Osteoblast (primary cell): ENCODE results near the gene PSD2. TPM values are rescaled to one million over a fixed set of nuclear protein-coding genes. Genes with fewer than 3 reads are reported as not detected.

Source experiments
- DNase-seq: peaks from one replicate; pipeline ENCODE4 v3.0.0; 2011; ENCODE audit warnings: low spot score, mixed read lengths; ENCODE audit not compliant: insufficient read length; ENCODE audit errors: missing footprints
- H2AFZ ChIP-seq: 2 replicates; pipeline ENCODE4 v1.6.0; 2011; ENCODE audit warnings: mild to moderate bottlenecking, low read length
- H3K27ac ChIP-seq: 2 replicates; pipeline ENCODE4 v1.5.1; 2011; ENCODE audit warnings: mild to moderate bottlenecking, low read depth, low read length, moderate library complexity
- H3K27me3 ChIP-seq: 2 replicates; pipeline ENCODE4 v1.6.0; 2012; ENCODE audit warnings: mild to moderate bottlenecking, control low read depth, inconsistent platforms, low read length, moderate library complexity; ENCODE audit not compliant: insufficient read depth
- H3K36me3 ChIP-seq: 2 replicates; pipeline ENCODE4 v1.5.1; 2011; ENCODE audit warnings: mild to moderate bottlenecking, low read length, control low read depth, moderate library complexity; ENCODE audit not compliant: insufficient read depth
- H3K4me1 ChIP-seq: 2 replicates; pipeline ENCODE4 v1.5.1; 2011; ENCODE audit warnings: mild to moderate bottlenecking, low read length, control low read depth, moderate library complexity; ENCODE audit not compliant: insufficient read depth
- H3K4me2 ChIP-seq: 2 replicates; pipeline ENCODE4 v1.6.0; 2011; ENCODE audit warnings: mild to moderate bottlenecking, low read length; ENCODE audit not compliant: insufficient read depth
- H3K4me3 ChIP-seq: fragments of 200-600 bp; sonication (generic); 3 replicates; pipeline ENCODE4 v1.5.1; 2012; ENCODE audit warnings: mild to moderate bottlenecking, low read length, inconsistent platforms; ENCODE audit not compliant: insufficient read depth
- H3K79me2 ChIP-seq: 2 replicates; pipeline ENCODE4 v1.6.0; 2012; ENCODE audit warnings: mild to moderate bottlenecking, low read length, control low read depth, inconsistent platforms; ENCODE audit not compliant: insufficient read depth
- H3K9me3 ChIP-seq: 2 replicates; pipeline ENCODE4 v1.5.1; 2011; ENCODE audit warnings: low read depth, low read length, control low read depth
- H4K20me1 ChIP-seq: 2 replicates; pipeline ENCODE4 v1.6.0; 2012; ENCODE audit warnings: mild to moderate bottlenecking, low read length, control low read depth; ENCODE audit not compliant: insufficient read depth
- CTCF ChIP-seq: IDR thresholded peaks from 2 replicates; pipeline ENCODE4 v1.5.1; 2011; ENCODE audit warnings: mild to moderate bottlenecking, low read depth, low read length, moderate library complexity; ENCODE audit errors: extremely low read depth
- total RNA-seq: library from RNA; depleted of rRNA; stranded (reverse); fragments of >200 nt; gene quantifications from 2 replicates; pipeline ENCODE4 v1.2.3, GENCODE V29; 2012

Gene PSD2
- total RNA-seq, 1 donor, result 0.36 TPM

- Histone ChIP-seq H3K9me3 (no peaks in the 10 kb centered on the region), H3K27ac (no peak overlapping the region), H3K4me1 (peaks cover 12% of the 10 kb centered on the region), H3K4me3 (no peak overlapping the region), H3K27me3 (peaks cover 39% of the 10 kb centered on the region), H3K79me2 (no peaks in the 10 kb centered on the region), H2AFZ (no peak overlapping the region), H4K20me1 (peaks cover 2% of the 10 kb centered on the region), H3K36me3 (no peaks in the 10 kb centered on the region), H3K4me2 (no peak overlapping the region)
- TF ChIP-seq CTCF, result no peak
- peak; percentile 65 for DNase-seq
Observed at GRCh38 chr5:139759219-139759721, 36.3 kb upstream of the PSD2 start.

- no peaks in the 10 kb centered on the region for H3K9me3 ChIP-seq
- no peak overlapping the region for H3K4me3 ChIP-seq
- H3K4me1 ChIP-seq, result peaks cover 12% of the 10 kb centered on the region
- no peak overlapping the region for H3K4me2 ChIP-seq
- no peak for TF ChIP-seq CTCF
- H3K27ac ChIP-seq, result no peak overlapping the region
- H3K79me2 ChIP-seq, result no peaks in the 10 kb centered on the region
- H2AFZ ChIP-seq, result no peak overlapping the region
- H3K27me3 ChIP-seq, result peaks cover 39% of the 10 kb centered on the region
- no peaks in the 10 kb centered on the region for H3K36me3 ChIP-seq
- H4K20me1 ChIP-seq, result peaks cover 2% of the 10 kb centered on the region
- peak; percentile 99 for DNase-seq
Observed at GRCh38 chr5:139760066-139761056, 35.2 kb upstream of the PSD2 start.

GRCh38 chr5:139761057-139761450, 34.6 kb upstream of the PSD2 start:
- peaks cover 2% of the 10 kb centered on the region for H4K20me1 ChIP-seq
- H2AFZ ChIP-seq, result no peak overlapping the region
- H3K4me2 ChIP-seq, result no peak overlapping the region
- no peak overlapping the region for H3K4me3 ChIP-seq
- peaks cover 32% of the 10 kb centered on the region for H3K27me3 ChIP-seq
- no peaks in the 10 kb centered on the region for H3K36me3 ChIP-seq
- H3K9me3 ChIP-seq, result no peaks in the 10 kb centered on the region
- H3K4me1 ChIP-seq, result peaks cover 12% of the 10 kb centered on the region
- TF ChIP-seq CTCF, result no peak
- DNase-seq, result peak; percentile 57
- no peaks in the 10 kb centered on the region for H3K79me2 ChIP-seq
- no peak overlapping the region for H3K27ac ChIP-seq

GRCh38 chr5:139761501-139761900, 34.1 kb upstream of the PSD2 start:
- peaks cover 12% of the 10 kb centered on the region for H3K4me1 ChIP-seq
- peak; percentile 85 for DNase-seq
- H3K79me2 ChIP-seq, result no peaks in the 10 kb centered on the region
- no peak overlapping the region for H2AFZ ChIP-seq
- no peak for TF ChIP-seq CTCF
- peaks cover 2% of the 10 kb centered on the region for H4K20me1 ChIP-seq
- H3K27ac ChIP-seq, result no peak overlapping the region
- no peak overlapping the region for H3K4me3 ChIP-seq
- H3K9me3 ChIP-seq, result no peaks in the 10 kb centered on the region
- H3K4me2 ChIP-seq, result no peak overlapping the region
- peaks cover 28% of the 10 kb centered on the region for H3K27me3 ChIP-seq
- no peaks in the 10 kb centered on the region for H3K36me3 ChIP-seq
